Superior temporal gyrus (tissue), 1 donor: Measurements from ENCODE around the gene YOD1.

Experiments
- DNase-seq: peaks from one replicate; pipeline ENCODE4 v3.0.0-alpha.2; 2016; ENCODE audit errors: extremely low spot score

YOD1 gene

DNA sequence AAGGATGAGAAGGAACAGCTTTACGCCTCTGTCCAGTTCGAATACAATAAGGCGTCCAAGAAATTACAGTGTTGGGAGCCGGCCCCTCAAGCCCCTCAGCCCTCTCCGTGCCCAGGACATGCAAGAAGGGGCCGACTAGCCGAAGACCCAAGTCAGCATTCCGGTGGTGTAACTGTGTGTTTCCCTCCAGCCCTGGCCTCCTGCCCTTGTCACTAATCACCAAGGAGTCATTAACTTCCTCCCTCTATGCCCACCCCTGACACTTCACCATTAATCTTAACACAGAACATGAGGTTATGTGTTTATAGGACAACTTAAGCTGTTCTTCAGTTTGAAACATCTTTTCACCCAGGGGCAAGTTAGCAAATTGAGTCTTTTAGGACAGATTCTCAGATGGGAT, 21.2 kb upstream of the YOD1 start:
- DNase-seq, result no peak

- DNase-seq, result no peak
Observed at GRCh38 chr1:207071426-207071825, 20.4 kb upstream of the YOD1 start.

DNA sequence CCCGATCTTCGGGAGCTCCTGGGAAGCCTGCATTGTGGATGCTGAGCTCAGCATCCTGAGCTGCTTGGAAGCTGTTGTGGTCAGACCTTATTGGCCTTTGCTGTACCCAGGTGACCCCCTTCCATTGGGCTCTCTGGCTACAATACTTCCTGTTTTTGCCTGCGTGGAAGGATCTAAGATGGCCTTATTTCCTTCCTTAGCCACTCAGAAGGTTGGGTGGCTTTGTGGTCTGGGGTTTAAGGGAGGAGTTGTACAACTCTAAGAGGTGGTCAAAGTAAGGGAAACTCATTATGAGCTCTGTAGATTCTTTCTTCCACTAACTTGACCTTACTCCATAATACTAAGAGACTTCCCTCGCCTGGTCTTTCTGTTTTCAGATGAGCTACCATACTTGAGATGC, 19.8 kb upstream of the YOD1 start:
- no peak for DNase-seq

DNA sequence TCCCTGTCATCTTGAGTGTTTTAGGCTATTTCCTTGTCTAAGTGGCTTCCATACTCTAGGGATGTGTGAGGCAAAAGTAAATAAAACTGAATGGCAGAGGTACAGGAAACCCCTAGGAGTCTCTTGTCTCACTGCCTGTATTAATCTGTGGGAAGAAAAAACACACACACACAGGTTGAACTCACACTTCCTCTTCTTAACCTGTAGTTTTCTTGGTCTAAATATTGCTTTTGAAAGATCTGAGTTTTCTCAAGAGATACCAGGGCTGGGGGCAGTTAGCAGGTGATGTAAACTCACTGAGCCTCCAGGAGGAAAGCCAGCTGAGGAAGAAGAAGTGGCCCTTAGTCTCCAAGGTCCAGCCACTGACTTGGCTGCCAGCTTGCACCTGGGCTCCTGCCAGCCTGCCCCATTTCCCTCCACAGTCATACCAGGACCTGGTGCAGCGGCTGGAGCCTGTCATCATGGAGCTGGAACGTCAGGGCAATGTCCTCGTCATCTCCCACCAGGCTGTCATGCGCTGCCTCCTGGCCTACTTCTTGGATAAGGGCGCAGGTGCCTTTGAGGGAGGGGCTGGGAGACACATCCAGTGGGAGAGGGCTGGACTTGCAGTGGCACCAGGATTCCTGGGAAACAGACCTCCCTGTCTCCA, 19.0 kb upstream of the YOD1 start:
- no peak for DNase-seq

GRCh38 chr1:207069061-207069460, 18.1 kb upstream of the YOD1 start:
- no peak for DNase-seq

GRCh38 chr1:207067665-207068064, 16.7 kb upstream of the YOD1 start:
- no peak for DNase-seq

DNA sequence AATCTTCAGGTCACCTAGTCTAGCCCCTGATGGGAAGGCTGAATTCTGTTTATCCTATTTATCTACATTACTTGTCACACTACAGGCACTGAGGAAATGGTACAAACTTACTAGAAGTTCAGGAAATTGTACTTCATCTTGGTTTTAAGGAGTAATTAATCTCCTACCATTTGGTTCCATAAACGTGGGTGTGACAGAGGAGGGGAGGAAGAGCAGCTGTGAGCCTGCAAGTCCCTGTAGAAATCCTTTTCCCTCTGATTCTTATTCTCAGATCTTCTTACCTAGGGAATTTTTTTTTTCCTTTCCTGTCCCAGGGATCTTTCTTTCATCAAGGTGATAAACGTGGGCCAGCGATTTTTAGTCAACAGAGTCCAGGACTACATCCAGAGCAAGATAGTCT, 16.2 kb upstream of the YOD1 start:
- no peak for DNase-seq

DNA sequence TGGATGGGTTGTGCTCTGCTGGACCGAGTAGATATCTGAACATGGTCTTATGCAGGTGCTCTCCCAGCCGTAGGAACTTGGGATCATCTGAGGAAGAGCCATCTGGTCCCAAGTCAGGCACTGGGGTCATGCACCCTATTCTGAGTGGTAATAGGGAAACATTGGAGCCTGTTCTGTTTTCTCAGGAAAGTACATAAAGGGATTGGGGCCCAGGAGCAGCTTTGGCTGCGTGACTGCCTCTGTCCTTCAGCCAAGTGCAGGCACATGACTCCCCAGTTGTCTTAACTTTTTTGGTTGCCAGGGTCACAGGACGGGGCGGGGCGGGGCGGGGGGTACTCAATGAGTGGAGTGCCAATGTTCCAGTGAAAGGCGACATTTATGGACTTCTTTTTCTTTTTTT, 13.6 kb upstream of the YOD1 start:
- no peak for DNase-seq

DNA sequence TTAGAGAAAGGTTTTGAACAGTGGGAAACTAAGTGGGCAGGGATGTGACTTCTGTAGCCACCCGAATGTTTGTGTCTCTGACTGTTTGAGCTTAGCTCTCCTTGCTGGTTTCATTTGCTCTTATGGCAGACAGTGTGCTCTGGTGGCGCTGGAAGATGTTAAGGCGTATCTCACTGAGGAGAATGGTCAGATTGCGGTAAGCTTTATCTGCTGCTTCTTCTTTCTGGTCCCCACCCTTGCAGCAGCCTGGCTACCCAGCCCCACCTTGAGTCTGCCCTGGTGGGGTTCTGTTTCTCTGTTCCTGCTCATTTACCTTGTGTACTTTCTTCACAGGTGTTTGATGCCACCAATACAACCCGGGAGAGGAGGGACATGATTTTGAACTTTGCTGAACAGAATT, 12.0 kb upstream of the YOD1 start:
- no peak for DNase-seq

GRCh38 chr1:207062058-207062457, 11.1 kb upstream of the YOD1 start:
- DNase-seq, result peak; percentile 44

- no peak for DNase-seq
Observed at GRCh38 chr1:207060596-207060995, 9.6 kb upstream of the YOD1 start.

DNA sequence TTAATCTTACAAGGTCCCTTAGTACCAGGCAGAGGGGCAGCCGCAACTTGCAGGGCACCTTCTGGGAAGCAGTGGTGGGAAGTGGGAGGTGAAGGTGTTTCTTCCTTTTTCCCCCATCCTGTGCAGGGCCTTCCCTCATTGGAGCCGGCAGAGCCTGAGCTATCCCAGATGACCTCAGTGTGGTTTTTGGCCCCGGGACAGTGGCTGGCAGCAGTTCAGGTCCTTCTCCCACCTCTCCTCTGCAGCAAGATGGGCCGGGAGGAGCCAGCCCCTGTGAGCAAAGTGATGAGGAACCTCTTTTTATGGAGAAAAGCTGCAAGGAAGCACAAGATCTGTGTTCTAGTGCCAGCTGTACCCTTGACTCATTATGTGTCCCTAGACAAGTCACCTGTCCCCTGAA, 8.9 kb upstream of the YOD1 start:
- DNase-seq, result no peak

GRCh38 chr1:207058878-207059867, 8.2 kb upstream of the YOD1 start:
- DNase-seq, result no peak

DNA sequence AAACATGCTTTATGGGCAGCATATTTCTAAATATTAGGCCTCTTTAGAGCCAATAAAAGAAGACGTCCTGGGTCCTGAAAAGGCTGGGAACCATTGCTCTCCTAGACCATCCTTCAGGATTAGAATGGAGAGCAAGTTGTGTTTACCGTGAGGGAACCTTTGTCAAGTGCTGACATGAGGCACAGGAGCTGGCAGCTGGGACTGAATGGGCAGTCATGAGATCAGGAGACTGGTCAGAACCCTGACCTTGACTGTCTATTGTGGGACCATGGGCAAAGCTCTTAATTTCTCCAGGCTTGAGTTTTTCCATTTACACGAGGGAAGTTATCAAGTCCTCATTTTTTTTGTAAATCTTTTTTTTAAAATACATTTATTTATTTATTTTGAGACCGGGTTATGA, 7.2 kb upstream of the YOD1 start:
- DNase-seq, result no peak

GRCh38 chr1:207056673-207057072, 5.7 kb upstream of the YOD1 start:
- DNase-seq, result no peak

DNA sequence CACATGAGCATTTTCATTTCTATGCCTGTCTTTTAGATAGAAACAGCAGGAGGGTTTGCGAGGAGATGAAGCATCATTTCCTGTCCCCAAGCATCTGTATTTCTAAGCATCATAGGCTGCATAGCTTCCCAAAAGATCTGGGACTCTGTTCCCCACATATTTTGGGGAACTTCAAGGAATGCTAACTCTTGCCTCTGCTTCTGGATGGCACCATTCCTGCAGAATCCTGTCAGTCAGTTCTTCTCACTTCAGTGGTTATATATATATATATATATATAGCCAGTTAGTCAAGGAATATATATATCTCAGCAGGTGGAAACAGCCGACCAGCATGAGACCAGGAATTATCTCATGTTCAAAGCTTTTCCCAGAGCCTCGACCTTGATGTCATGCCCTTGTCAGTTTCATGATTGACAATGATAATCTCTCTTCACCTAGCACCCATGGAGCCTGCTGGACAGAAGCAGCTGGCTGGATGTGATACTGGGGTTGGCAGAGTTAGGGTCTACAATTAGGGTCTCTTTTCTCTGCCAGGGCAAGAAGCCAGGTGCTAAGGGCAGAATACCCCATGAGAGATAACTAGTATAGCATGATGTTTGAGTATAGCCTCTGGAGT, 4.5 kb upstream of the YOD1 start:
- no peak for DNase-seq

DNA sequence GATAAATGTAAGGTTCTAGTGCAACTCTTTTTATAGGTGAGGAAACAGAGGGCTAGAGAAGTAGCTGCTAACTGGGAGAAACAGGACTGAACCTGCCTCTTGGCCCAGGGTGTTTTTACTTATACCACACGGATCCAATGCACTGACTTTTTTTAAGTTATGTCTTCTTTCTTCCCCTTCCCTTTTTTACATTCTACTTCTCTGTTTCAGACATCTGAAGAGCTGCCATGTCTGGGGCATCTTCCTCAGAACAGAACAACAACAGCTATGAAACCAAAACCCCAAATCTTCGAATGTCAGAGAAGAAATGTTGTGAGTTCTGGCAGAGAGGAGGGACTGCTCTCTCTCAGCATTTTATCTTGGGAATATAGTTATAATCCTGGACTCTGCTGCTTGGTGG, 3.5 kb upstream of the YOD1 start:
- no peak for DNase-seq

DNA sequence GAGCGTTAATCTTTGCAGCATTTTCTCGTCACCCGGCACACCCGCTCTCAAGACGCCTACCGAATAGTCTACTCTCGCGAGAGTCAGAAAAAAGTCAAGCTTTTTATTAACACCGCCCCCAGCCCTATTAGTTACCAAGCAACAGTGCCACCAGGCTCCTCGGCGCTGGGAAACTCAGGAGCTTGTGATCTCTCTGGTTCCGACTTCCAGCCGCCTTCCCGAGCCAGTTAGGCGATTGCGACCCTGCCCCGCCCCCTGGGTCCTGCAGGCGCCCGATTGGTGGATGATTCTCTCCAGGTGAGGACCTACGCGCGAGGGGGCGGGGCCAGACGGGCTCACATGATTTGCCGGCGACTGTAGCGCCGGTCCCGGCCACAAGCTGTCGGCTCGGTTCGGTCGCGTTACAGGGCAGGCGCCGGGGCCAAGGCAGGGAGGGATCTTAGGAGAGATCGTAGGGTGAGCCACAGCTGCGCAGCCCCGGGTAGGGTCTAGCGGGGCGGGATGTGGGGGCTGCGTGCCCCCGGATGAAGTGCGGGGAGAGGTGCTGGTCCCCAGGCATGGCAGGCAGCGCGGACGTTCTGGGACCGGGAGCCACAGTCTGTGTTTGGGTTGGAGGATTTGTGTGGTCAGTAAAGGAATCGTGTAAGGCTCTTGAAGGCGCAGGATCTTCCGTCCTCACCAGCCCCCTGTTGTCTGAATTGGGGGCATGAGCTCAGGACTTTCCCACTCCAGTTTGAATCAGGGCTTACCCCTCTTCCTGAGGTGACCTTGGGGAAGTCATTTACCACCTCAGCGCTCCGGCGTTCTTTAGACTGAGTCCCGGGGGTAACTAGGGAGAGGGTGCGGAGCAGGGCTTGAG, 2.1 kb upstream of the YOD1 start, which contains the start of gene PFKFB2:
Gene PFKFB2 (plus strand): TSS at position 365 of the 859 bp plus-strand sequence. CDS start 1,443 bp downstream, outside the sequence.
- peak; percentile 97 for DNase-seq

DNA sequence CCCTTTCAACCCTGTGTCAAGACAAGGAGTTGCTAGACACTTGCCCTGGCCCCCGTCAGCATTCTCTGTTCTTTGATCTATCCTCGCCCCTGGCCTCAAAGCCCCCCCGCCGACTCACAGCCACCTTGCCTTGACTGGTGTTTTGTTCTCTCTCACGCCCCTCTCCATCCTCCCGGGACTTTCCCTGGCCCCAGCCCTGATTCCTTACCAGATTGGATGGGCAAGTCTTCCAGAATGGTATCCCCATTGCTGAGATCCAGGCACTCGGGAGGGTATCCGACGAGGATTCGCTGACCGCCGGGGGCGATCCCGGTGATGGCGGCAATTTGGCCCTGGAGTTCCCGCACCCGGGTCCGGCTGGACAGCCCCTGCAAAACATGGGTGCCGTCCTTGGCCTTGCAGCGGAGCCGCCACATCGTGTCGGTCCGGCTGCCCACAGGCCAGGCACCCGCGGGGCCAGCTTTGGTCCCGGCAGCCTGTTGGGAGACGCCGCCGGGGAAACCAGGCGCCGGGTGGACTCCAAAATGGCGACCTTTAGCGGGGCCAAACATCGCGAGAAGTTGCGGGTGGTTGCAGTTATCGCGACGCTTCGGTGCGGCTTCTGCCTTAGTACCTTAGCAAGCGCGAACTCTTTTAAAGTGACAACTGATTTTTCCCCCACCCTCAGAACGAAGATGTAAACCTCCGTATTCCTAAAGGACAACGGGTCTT, 373 bp downstream of the YOD1 start:
- DNase-seq, result peak; percentile 93

GRCh38 chr1:207049974-207050391, 1.0 kb downstream of the YOD1 start:
- DNase-seq, result peak; percentile 91

DNA sequence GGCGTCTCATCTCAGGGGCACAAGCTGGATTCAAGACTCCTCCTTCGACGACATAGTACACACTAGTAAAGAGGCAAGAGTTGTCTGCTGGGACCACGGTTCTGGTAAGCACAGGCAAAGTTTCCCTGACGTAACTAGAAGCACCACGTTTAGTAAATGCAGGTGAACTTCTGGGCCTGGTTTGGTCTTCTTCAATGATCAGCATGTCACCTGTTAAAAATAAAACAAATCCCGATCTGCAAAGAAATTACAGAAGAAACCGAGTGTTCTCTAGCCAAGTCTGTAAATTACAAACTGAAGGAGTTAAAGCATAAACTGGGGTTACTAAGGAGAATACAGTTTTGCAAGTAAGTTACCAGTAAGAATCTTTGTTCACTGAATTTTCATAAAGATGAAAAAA, 1.5 kb downstream of the YOD1 start:
- no peak for DNase-seq
